HepG2 (cell line): ENCODE measurements around the gene GDF7. TPM values are rescaled to one million over a fixed set of nuclear protein-coding genes. Genes with fewer than 3 reads are reported as not detected.
A peak's percentile ranks its signal among the peaks of the same experiment; 100 is the strongest.

Source experiments
- HDAC1 ChIP-seq: sonication (generic); formaldehyde crosslinking; IDR thresholded peaks from 2 replicates; pipeline ENCODE4 v1.5.1; 2020; ENCODE audit warnings: mild to moderate bottlenecking, missing genetic modification reagents
- SCMH1 ChIP-seq: sonication (generic); formaldehyde crosslinking; IDR thresholded peaks from 2 replicates; pipeline ENCODE4 v1.9.0; 2021; ENCODE audit warnings: missing genetic modification reagents, mild to moderate bottlenecking, borderline replicate concordance
- SMYD3 ChIP-seq: sonication (generic); formaldehyde crosslinking; IDR thresholded peaks from 2 replicates; pipeline ENCODE4 v1.8.1; 2023; ENCODE audit warnings: mild to moderate bottlenecking, missing genetic modification reagents
- SP1 ChIP-seq, 2 experiments: fragments of 450-650 bp in 1 of 2; sonication (generic) in 1 of 2; formaldehyde crosslinking in 1 of 2; IDR thresholded peaks; 2 replicates each; pipeline versions ENCODE4 v1.4.0 to v1.6.1; 2016 to 2020; ENCODE audit warnings: missing genetic modification reagents in 1 of 2
- ZNF317 ChIP-seq: sonication (generic); formaldehyde crosslinking; IDR thresholded peaks from 2 replicates; pipeline ENCODE4 v1.5.0; 2020; ENCODE audit warnings: mild to moderate bottlenecking, missing genetic modification reagents
- polyA plus RNA-seq, 8 experiments: library from polyadenylated mRNA; depleted of rRNA in 3 of 8; stranded (reverse) in 7 of 8; unstranded in 1 of 8; fragments of >200 nt; fragmentation: Illumina TruSeq in 4 of 8; extraction: Trizol in 4 of 8; gene quantifications; 2 replicates each; pipeline versions ENCODE4 v1.2.1 to v1.2.3, GENCODE V29; 2011 to 2016; ENCODE audit warnings: low read depth in 4 of 8, missing spikeins in 1 of 8, mixed read lengths in 1 of 8; ENCODE audit not compliant: insufficient read depth in 1 of 8
- total RNA-seq, 5 experiments: library from RNA; depleted of rRNA; stranded (reverse); fragments of >200 nt; fragmentation: Illumina TruSeq; extraction: Trizol; gene quantifications; 2 replicates each; pipeline ENCODE4 v1.2.3, GENCODE V29; 2016; ENCODE audit warnings: low read depth in 1 of 5
- TF ChIP-seq, protein P1 (sequence below): sonication (generic); formaldehyde crosslinking; IDR thresholded peaks from 2 replicates; pipeline ENCODE4 v1.4.0; 2020; ENCODE audit warnings: missing genetic modification reagents, borderline replicate concordance
- TF ChIP-seq, protein P2 (sequence below): sonication (generic); formaldehyde crosslinking; IDR thresholded peaks from 2 replicates; pipeline ENCODE4 v1.4.0; 2020; ENCODE audit warnings: missing genetic modification reagents, borderline replicate concordance
- TF ChIP-seq, protein P3 (sequence below): sonication (generic); formaldehyde crosslinking; IDR thresholded peaks from 2 replicates; pipeline ENCODE4 v1.4.0; 2020; ENCODE audit warnings: missing genetic modification reagents, borderline replicate concordance
- TF ChIP-seq, protein P4 (sequence below): sonication (generic); formaldehyde crosslinking; conservative IDR thresholded peaks from 2 replicates; pipeline ENCODE4 v1.8.1; 2023; ENCODE audit warnings: missing genetic modification reagents
- TF ChIP-seq, protein P5 (sequence below): sonication (generic); formaldehyde crosslinking; IDR thresholded peaks from 2 replicates; pipeline ENCODE4 v1.8.0; 2022; ENCODE audit warnings: mild to moderate bottlenecking, missing genetic modification reagents

The GDF7 gene
- total and polyA plus RNA-seq, 2 of the 13 experiments (the other 11 are each of a cell fraction or from before 2014, with no cell fraction given) = 1.6 to 15.0 TPM

DNA sequence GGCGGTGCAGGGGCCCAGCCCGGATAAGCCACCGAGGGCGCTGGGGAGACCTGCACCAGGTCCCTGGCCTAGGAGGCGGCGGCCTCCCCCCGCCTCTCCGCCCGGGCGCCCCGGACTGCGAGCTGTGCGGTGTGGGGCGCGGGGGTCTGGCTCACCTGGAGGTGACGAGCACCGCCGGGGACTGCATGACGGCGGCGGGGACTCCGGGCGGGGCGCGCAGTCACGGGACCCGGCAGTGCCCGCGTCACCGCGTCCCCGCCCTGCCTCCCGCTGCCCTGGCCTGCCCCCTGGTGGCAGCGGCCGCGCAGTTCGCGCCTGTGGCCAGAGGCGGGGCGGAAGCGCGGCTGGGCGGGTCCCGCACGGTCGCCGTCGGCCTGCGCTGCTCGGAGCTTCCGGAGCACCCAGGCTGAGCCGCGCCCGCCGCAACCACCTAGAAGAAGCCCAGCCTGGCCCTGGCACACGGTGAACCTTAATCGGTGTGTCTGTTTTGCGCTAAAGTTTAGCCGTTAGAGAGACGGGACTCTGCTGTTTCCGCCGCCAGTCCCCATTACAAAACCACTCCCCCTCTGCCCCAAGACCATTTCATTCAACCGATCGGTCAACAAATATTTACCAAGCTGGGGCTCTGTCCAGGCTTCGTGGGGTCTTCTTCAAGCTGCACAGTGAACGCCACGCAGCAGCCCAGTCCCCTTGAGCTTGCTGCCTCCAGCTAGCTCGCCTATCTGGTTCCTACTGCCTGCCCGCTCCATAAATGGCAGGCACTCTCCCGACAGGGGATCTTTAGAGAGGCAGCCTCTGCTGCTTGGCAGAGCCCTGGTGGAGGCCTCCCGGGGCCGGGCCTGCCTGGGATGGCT lies 15.8 kb upstream of the GDF7 start, which contains the start of gene HS1BP3 (continued):
- TF ChIP-seq, protein P1, sequence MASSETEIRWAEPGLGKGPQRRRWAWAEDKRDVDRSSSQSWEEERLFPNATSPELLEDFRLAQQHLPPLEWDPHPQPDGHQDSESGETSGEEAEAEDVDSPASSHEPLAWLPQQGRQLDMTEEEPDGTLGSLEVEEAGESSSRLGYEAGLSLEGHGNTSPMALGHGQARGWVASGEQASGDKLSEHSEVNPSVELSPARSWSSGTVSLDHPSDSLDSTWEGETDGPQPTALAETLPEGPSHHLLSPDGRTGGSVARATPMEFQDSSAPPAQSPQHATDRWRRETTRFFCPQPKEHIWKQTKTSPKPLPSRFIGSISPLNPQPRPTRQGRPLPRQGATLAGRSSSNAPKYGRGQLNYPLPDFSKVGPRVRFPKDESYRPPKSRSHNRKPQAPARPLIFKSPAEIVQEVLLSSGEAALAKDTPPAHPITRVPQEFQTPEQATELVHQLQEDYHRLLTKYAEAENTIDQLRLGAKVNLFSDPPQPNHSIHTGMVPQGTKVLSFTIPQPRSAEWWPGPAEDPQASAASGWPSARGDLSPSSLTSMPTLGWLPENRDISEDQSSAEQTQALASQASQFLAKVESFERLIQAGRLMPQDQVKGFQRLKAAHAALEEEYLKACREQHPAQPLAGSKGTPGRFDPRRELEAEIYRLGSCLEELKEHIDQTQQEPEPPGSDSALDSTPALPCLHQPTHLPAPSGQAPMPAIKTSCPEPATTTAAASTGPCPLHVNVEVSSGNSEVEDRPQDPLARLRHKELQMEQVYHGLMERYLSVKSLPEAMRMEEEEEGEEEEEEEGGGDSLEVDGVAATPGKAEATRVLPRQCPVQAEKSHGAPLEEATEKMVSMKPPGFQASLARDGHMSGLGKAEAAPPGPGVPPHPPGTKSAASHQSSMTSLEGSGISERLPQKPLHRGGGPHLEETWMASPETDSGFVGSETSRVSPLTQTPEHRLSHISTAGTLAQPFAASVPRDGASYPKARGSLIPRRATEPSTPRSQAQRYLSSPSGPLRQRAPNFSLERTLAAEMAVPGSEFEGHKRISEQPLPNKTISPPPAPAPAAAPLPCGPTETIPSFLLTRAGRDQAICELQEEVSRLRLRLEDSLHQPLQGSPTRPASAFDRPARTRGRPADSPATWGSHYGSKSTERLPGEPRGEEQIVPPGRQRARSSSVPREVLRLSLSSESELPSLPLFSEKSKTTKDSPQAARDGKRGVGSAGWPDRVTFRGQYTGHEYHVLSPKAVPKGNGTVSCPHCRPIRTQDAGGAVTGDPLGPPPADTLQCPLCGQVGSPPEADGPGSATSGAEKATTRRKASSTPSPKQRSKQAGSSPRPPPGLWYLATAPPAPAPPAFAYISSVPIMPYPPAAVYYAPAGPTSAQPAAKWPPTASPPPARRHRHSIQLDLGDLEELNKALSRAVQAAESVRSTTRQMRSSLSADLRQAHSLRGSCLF (CRISPR knock-in tag) = no peak
- TF ChIP-seq, protein P2, sequence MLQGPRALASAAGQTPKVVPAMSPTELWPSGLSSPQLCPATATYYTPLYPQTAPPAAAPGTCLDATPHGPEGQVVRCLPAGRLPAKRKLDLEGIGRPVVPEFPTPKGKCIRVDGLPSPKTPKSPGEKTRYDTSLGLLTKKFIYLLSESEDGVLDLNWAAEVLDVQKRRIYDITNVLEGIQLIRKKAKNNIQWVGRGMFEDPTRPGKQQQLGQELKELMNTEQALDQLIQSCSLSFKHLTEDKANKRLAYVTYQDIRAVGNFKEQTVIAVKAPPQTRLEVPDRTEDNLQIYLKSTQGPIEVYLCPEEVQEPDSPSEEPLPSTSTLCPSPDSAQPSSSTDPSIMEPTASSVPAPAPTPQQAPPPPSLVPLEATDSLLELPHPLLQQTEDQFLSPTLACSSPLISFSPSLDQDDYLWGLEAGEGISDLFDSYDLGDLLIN (CRISPR knock-in tag) = 0 out of 2 replicates have a peak, but pooled peaks have one; percentile 88
- TF ChIP-seq HDAC1 (CRISPR knock-in tag) (peak; percentile 66), SP1 (IDR thresholded peaks at IDR 0.05) (no peak), SP1 (CRISPR knock-in tag; IDR thresholded peaks at IDR 0.05) (peak; percentile 93), ZNF317 (CRISPR knock-in tag) (no peak), SMYD3 (no peak), SCMH1 (no peak)
- TF ChIP-seq, protein P3, sequence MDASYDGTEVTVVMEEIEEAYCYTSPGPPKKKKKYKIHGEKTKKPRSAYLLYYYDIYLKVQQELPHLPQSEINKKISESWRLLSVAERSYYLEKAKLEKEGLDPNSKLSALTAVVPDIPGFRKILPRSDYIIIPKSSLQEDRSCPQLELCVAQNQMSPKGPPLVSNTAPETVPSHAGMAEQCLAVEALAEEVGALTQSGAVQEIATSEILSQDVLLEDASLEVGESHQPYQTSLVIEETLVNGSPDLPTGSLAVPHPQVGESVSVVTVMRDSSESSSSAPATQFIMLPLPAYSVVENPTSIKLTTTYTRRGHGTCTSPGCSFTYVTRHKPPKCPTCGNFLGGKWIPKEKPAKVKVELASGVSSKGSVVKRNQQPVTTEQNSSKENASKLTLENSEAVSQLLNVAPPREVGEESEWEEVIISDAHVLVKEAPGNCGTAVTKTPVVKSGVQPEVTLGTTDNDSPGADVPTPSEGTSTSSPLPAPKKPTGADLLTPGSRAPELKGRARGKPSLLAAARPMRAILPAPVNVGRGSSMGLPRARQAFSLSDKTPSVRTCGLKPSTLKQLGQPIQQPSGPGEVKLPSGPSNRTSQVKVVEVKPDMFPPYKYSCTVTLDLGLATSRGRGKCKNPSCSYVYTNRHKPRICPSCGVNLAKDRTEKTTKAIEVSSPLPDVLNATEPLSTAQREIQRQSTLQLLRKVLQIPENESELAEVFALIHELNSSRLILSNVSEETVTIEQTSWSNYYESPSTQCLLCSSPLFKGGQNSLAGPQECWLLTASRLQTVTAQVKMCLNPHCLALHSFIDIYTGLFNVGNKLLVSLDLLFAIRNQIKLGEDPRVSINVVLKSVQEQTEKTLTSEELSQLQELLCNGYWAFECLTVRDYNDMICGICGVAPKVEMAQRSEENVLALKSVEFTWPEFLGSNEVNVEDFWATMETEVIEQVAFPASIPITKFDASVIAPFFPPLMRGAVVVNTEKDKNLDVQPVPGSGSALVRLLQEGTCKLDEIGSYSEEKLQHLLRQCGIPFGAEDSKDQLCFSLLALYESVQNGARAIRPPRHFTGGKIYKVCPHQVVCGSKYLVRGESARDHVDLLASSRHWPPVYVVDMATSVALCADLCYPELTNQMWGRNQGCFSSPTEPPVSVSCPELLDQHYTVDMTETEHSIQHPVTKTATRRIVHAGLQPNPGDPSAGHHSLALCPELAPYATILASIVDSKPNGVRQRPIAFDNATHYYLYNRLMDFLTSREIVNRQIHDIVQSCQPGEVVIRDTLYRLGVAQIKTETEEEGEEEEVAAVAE (CRISPR knock-in tag) = 0 out of 2 replicates have a peak, but pooled peaks have one; percentile 19
- TF ChIP-seq, protein P4, sequence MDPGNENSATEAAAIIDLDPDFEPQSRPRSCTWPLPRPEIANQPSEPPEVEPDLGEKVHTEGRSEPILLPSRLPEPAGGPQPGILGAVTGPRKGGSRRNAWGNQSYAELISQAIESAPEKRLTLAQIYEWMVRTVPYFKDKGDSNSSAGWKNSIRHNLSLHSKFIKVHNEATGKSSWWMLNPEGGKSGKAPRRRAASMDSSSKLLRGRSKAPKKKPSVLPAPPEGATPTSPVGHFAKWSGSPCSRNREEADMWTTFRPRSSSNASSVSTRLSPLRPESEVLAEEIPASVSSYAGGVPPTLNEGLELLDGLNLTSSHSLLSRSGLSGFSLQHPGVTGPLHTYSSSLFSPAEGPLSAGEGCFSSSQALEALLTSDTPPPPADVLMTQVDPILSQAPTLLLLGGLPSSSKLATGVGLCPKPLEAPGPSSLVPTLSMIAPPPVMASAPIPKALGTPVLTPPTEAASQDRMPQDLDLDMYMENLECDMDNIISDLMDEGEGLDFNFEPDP = no peak; the same call in 1 of the 2 replicates
- TF ChIP-seq, protein P5, sequence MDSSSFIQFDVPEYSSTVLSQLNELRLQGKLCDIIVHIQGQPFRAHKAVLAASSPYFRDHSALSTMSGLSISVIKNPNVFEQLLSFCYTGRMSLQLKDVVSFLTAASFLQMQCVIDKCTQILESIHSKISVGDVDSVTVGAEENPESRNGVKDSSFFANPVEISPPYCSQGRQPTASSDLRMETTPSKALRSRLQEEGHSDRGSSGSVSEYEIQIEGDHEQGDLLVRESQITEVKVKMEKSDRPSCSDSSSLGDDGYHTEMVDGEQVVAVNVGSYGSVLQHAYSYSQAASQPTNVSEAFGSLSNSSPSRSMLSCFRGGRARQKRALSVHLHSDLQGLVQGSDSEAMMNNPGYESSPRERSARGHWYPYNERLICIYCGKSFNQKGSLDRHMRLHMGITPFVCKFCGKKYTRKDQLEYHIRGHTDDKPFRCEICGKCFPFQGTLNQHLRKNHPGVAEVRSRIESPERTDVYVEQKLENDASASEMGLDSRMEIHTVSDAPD (CRISPR knock-in tag) = no peak; the same call in 1 of the 2 replicates
